H9 (cell line): Measurements from ENCODE around the gene ITPKB. TPM values are rescaled to one million over a fixed set of nuclear protein-coding genes. Genes with fewer than 3 reads are reported as not detected.
A peak's percentile ranks its signal among the peaks of the same experiment; 100 is the strongest.

Source experiments
- DNase-seq: peaks from one replicate; pipeline ENCODE4 v3.0.0-alpha.2; 2017
- H2AFZ ChIP-seq: one replicate; pipeline ENCODE4 v1.6.1; 2013; ENCODE audit warnings: mild to moderate bottlenecking, low read length, control low read depth, moderate library complexity
- H2AK5ac ChIP-seq: 2 replicates; pipeline ENCODE4 v1.6.1; 2013; ENCODE audit warnings: low read length, control low read depth, mixed read lengths; ENCODE audit not compliant: insufficient read length
- H2BK120ac ChIP-seq: one replicate; pipeline ENCODE4 v1.6.1; 2013; ENCODE audit warnings: low read depth, mild to moderate bottlenecking, low read length, control low read depth, inconsistent platforms; ENCODE audit not compliant: poor library complexity, severe bottlenecking
- H2BK12ac ChIP-seq: 2 replicates; pipeline ENCODE4 v1.6.1; 2013; ENCODE audit warnings: low read length, control low read depth, mixed read lengths, low read depth; ENCODE audit not compliant: insufficient read length
- H2BK15ac ChIP-seq: 2 replicates; pipeline ENCODE4 v1.6.1; 2013; ENCODE audit warnings: low read depth, low read length, control low read depth
- H2BK20ac ChIP-seq: one replicate; pipeline ENCODE4 v1.6.1; 2013; ENCODE audit warnings: low read depth, mild to moderate bottlenecking, low read length, control low read depth, inconsistent platforms; ENCODE audit not compliant: poor library complexity, severe bottlenecking
- H2BK5ac ChIP-seq: 2 replicates; pipeline ENCODE4 v1.6.1; 2013; ENCODE audit warnings: low read length, control low read depth, mixed read lengths; ENCODE audit not compliant: insufficient read length
- H3K14ac ChIP-seq: 2 replicates; pipeline ENCODE4 v1.6.1; 2013; ENCODE audit warnings: low read length, control low read depth; ENCODE audit not compliant: insufficient read depth
- H3K18ac ChIP-seq: 2 replicates; pipeline ENCODE4 v1.6.1; 2013; ENCODE audit warnings: low read depth, mild to moderate bottlenecking, mixed read lengths, low read length, control low read depth; ENCODE audit not compliant: insufficient read length
- H3K23ac ChIP-seq: 2 replicates; pipeline ENCODE4 v1.6.1; 2013; ENCODE audit warnings: low read length, control low read depth, mixed read lengths, low read depth; ENCODE audit not compliant: insufficient read length
- H3K23me2 ChIP-seq: 2 replicates; pipeline ENCODE4 v1.6.1; 2013; ENCODE audit warnings: low read depth, mild to moderate bottlenecking, mixed read lengths, low read length, control low read depth; ENCODE audit not compliant: insufficient read length, poor library complexity, severe bottlenecking
- H3K27ac ChIP-seq: 2 replicates; pipeline ENCODE4 v1.5.1; 2013; ENCODE audit warnings: low read length, control low read depth, mixed read lengths, low read depth; ENCODE audit not compliant: insufficient read length
- H3K27me3 ChIP-seq: 2 replicates; pipeline ENCODE4 v1.6.1; 2013; ENCODE audit warnings: low read length, control low read depth, inconsistent platforms; ENCODE audit not compliant: insufficient read depth
- H3K4ac ChIP-seq: 2 replicates; pipeline ENCODE4 v1.6.1; 2013; ENCODE audit warnings: low read depth, mild to moderate bottlenecking, control low read depth, inconsistent platforms, low read length, moderate library complexity
- H3K4me1 ChIP-seq: 2 replicates; pipeline ENCODE4 v1.6.1; 2013; ENCODE audit warnings: low read length, control low read depth, inconsistent platforms; ENCODE audit not compliant: insufficient read depth
- H3K4me2 ChIP-seq: 2 replicates; pipeline ENCODE4 v1.6.1; 2013; ENCODE audit warnings: low read length, control low read depth, mixed read lengths; ENCODE audit not compliant: insufficient read length, insufficient read depth
- H3K56ac ChIP-seq: 2 replicates; pipeline ENCODE4 v1.6.1; 2013; ENCODE audit warnings: low read depth, mild to moderate bottlenecking, mixed read lengths, low read length, control low read depth; ENCODE audit not compliant: insufficient read length
- H3K79me1 ChIP-seq: 2 replicates; pipeline ENCODE4 v1.6.1; 2013; ENCODE audit warnings: low read depth, mild to moderate bottlenecking, moderate library complexity, low read length, control low read depth, inconsistent platforms; ENCODE audit not compliant: insufficient read depth, poor library complexity, severe bottlenecking
- H3K79me2 ChIP-seq: 2 replicates; pipeline ENCODE4 v1.6.1; 2013; ENCODE audit warnings: low read length, control low read depth, inconsistent platforms; ENCODE audit not compliant: insufficient read depth
- H3K9ac ChIP-seq: 2 replicates; pipeline ENCODE4 v1.6.1; 2013; ENCODE audit warnings: low read length, control low read depth, mixed read lengths; ENCODE audit not compliant: insufficient read length; ENCODE audit errors: extremely low read depth
- H3K9me3 ChIP-seq: one replicate; pipeline ENCODE4 v1.6.1; 2013; ENCODE audit warnings: low read depth, low read length, inconsistent platforms; ENCODE audit not compliant: control insufficient read depth
- H3T11ph ChIP-seq: one replicate; pipeline ENCODE4 v1.6.1; 2013; ENCODE audit warnings: mild to moderate bottlenecking, low read length, control low read depth, inconsistent platforms
- H4K20me1 ChIP-seq: one replicate; pipeline ENCODE4 v1.6.1; 2013; ENCODE audit not compliant: control insufficient read depth, insufficient read length, insufficient read depth
- H4K5ac ChIP-seq: 2 replicates; pipeline ENCODE4 v1.6.1; 2013; ENCODE audit warnings: low read depth, mild to moderate bottlenecking, mixed read lengths, low read length, control low read depth; ENCODE audit not compliant: insufficient read length
- H4K8ac ChIP-seq: replicated peaks from 2 replicates; pipeline ENCODE4 v1.6.1; 2013; ENCODE audit warnings: low read length, control low read depth, mixed read lengths, low read depth; ENCODE audit not compliant: insufficient read length
- H4K91ac ChIP-seq: 2 replicates; pipeline ENCODE4 v1.6.1; 2013; ENCODE audit warnings: low read depth, mild to moderate bottlenecking, moderate library complexity, mixed read lengths, low read length, control low read depth; ENCODE audit not compliant: insufficient read length
- H3K27ac Mint-ChIP-seq, 3 experiments: 2 replicates in 2 of 3; 3 replicates in 1 of 3; pipeline ENCODE4 v1.8.0; 2020 to 2021; ENCODE audit warnings: mixed read lengths in 3 of 3, mild to moderate bottlenecking in 1 of 3, moderate library complexity in 1 of 3
- H3K27me3 Mint-ChIP-seq: 2 replicates; pipeline ENCODE4 v1.8.0; 2021; ENCODE audit warnings: low read depth, mild to moderate bottlenecking, moderate library complexity, mixed read lengths
- H3K36me3 Mint-ChIP-seq, 3 experiments: 2 replicates in 2 of 3; 3 replicates in 1 of 3; pipeline ENCODE4 v1.8.0; 2020 to 2021; ENCODE audit warnings: low read depth in 3 of 3, mixed read lengths in 3 of 3; ENCODE audit not compliant: insufficient read depth in 1 of 3
- H3K4me1 Mint-ChIP-seq, 2 experiments: 2 replicates each; pipeline ENCODE4 v1.8.0; 2020; ENCODE audit warnings: mixed read lengths in 2 of 2
- H3K4me3 Mint-ChIP-seq, 2 experiments: 2 replicates in 1 of 2; 3 replicates in 1 of 2; pipeline ENCODE4 v1.8.0; 2020 to 2021; ENCODE audit warnings: mild to moderate bottlenecking in 2 of 2, mixed read lengths in 2 of 2, moderate library complexity in 1 of 2
- H3K9me3 Mint-ChIP-seq, 2 experiments: 2 replicates in 1 of 2; 3 replicates in 1 of 2; pipeline ENCODE4 v1.8.0; 2020; ENCODE audit warnings: mild to moderate bottlenecking in 2 of 2, mixed read lengths in 2 of 2, moderate library complexity in 1 of 2
- WGBS: extraction: QIAGEN DNeasy Blood & Tissue Kit; methylation state at CpG from one replicate; pipeline ENCODE4 v1.1.7; 2013; ENCODE audit warnings: missing lambda C conversion rate, low lambda C conversion rate, mixed read lengths; ENCODE audit not compliant: insufficient read length; ENCODE audit errors: extremely low coverage; 5-methylcytosine and 5-hydroxymethylcytosine counted together
- total RNA-seq: library from RNA; stranded (reverse); gene quantifications from 2 replicates; pipeline ENCODE4 v1.2.1, GENCODE V29; 2021
- TF ChIP-seq, protein P1 (sequence below): fragments of 200-600 bp; sonication (generic); conservative IDR thresholded peaks from 3 replicates; pipeline ENCODE4 v1.8.0; 2021; ENCODE audit warnings: antibody characterized with exemption, mild to moderate bottlenecking

Gene ITPKB
- total RNA-seq, 1 experiment from 2014 or later = 3.8 TPM

DNA sequence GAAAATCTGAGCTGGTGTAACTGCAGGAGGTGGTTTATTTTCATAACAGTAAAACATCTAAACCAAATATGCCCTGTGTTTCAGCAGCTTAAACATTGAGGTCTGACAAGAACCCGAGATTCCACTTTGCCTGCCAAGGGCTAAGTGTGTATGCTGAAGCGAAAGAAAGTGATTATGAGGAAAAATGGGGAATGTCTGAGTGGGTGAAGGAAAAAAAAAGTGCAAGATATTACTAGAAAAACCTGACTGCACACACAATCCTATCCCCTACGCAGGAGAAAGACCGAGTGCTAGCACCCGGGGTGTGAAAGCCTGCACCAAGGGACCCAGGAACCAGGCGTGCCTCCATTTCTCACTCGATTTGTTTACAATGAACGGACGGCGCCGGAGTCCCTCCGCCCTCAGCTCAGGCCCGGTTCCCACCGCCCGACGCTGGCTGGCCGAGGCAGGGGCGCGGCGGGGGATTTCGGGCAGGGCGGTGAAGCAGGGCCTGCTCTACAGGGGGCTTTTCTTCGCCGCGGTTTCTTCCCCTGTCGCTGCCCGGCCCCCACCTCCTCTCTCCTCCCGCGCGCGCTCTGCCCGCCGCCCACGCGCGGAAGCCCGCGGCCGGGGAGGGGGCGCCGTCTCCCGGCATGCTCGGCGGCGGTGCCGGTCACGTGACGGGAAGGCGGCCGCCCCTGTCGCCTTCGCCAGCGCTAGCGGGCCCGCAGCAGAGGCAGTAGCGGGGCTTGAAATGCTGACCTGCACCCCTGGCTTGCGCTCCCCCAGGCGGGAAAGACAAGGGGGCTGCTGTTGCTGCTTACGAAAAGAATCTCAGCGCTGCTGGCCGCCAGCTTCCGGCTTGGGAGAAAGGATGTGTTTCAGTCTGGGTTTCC, 35.9 kb downstream of the ITPKB start:
- Histone ChIP-seq H2BK20ac (no peak overlapping the region), H3K27me3 (no peaks in the 10 kb centered on the region), H3K23ac (no peak overlapping the region), H3K4ac (no peak overlapping the region), H3K9ac (peak overlapping the region; percentile 75), H3K79me2 (no peaks in the 10 kb centered on the region), H3K14ac (peak overlapping the region; percentile 93), H3K23me2 (peaks cover 2% of the 10 kb centered on the region), H3K4me1 (peaks cover 10% of the 10 kb centered on the region; the same call in 1 of the 2 replicates), H2BK120ac (no peak overlapping the region), H4K8ac (no peak overlapping the region), H4K5ac (peak overlapping the region; percentile 85), H3K56ac (no peak overlapping the region), H4K20me1 (no peaks in the 10 kb centered on the region), H2BK15ac (no peak overlapping the region), H2AFZ (no peak overlapping the region), H2BK12ac (no peak overlapping the region), H3K79me1 (no peaks in the 10 kb centered on the region), H3T11ph (no peak overlapping the region), H3K18ac (peak overlapping the region; percentile 92), H4K91ac (no peak overlapping the region), H2BK5ac (no peak overlapping the region), H3K4me2 (peak overlapping the region; percentile 46), H3K27ac (peak overlapping the region; percentile 31), H3K9me3 (no peaks in the 10 kb centered on the region), H2AK5ac (no peak overlapping the region)
- peak overlapping the region; percentile 43 to 85 (median 71) for H3K27ac Mint-ChIP-seq
- DNase-seq = peak; percentile 66
- peaks cover 0 to 4% of the 10 kb centered on the region in 2 experiments; a peak in 1 of 5 replicates for H3K9me3 Mint-ChIP-seq
- H3K4me1 Mint-ChIP-seq = peaks cover 19 to 20% of the 10 kb centered on the region in 2 experiments
- TF ChIP-seq, protein P1, sequence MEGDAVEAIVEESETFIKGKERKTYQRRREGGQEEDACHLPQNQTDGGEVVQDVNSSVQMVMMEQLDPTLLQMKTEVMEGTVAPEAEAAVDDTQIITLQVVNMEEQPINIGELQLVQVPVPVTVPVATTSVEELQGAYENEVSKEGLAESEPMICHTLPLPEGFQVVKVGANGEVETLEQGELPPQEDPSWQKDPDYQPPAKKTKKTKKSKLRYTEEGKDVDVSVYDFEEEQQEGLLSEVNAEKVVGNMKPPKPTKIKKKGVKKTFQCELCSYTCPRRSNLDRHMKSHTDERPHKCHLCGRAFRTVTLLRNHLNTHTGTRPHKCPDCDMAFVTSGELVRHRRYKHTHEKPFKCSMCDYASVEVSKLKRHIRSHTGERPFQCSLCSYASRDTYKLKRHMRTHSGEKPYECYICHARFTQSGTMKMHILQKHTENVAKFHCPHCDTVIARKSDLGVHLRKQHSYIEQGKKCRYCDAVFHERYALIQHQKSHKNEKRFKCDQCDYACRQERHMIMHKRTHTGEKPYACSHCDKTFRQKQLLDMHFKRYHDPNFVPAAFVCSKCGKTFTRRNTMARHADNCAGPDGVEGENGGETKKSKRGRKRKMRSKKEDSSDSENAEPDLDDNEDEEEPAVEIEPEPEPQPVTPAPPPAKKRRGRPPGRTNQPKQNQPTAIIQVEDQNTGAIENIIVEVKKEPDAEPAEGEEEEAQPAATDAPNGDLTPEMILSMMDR = no peak
- no peaks in the 10 kb centered on the region for H3K27me3 Mint-ChIP-seq
- WGBS = no CpG with 5 or more reads among the region's 62 CpGs
- H3K4me3 Mint-ChIP-seq = peak overlapping the region; percentile 62 to 69
- no peaks in the 10 kb centered on the region; a peak in 2 of 7 replicates for H3K36me3 Mint-ChIP-seq
